GM21619 (cell line): ENCODE data around the gene PDSS2.
"Not testable (repeated sequence)": the region's sequence is repeated elsewhere in the genome, so short reads cannot be mapped to it uniquely, and the experiment has no call there.

Source experiments
- ATAC-seq: cut with Tn5 transposase; IDR thresholded peaks from one replicate; pipeline ENCODE4 v1.9.1; 2021; ENCODE audit not compliant: unreplicated experiment

Gene PDSS2

GRCh38 chr6:107323133-107323785 lies 136.1 kb downstream of the PDSS2 start:
- no peak for ATAC-seq

DNA sequence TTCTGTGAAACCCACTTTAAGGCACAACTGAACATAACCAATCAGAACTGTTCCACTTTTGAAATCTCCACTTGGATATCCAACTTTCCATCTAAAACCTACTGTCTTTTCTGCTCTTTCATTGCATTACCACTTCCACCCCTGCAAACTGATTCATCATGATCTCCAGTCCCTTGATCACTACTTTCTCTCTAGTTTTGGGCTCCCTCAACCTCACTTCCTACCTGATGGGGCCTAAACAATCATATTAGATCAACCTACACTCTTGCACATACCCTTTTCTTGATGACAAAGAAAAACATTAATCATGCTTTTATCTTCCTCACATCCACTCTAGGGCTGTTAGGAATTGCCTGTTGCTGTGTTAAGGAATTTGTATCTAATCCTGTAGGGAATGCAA lies 137.6 kb downstream of the PDSS2 start:
- no peak for ATAC-seq

GRCh38 chr6:107319906-107320530 lies 139.3 kb downstream of the PDSS2 start:
- ATAC-seq = no peak

DNA sequence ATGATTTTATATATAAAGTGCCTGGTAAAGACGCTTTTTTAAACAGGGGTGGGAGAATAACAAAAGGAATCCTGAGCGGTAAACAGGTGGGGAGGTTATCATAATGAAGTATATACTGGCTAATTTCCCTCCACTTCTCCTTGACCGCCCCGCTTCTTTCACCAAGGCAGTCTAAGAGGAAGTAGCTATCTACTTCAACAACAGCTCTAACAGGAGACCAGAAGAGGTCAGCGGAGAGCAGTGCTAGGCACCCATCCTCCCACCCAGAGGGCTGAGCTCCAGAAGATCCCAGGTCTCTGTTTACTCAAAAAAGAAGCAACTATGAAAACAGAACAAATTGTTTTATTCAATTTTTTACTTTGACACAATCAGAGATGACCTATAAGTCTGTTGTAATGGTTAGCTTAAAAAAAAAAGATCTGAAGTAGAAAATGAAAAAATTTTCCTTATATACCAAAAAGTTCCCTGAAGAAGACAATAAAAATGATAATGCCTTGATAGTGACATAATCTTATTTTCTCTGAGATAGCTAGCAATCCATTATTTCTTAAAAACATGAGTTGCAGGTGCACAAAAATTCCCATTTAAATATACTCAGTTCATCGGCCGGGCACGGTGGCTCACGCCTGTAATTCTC lies 141.1 kb downstream of the PDSS2 start:
- ATAC-seq = peak; percentile 88

GRCh38 chr6:107315114-107315513 lies 144.2 kb downstream of the PDSS2 start:
- no peak for ATAC-seq

DNA sequence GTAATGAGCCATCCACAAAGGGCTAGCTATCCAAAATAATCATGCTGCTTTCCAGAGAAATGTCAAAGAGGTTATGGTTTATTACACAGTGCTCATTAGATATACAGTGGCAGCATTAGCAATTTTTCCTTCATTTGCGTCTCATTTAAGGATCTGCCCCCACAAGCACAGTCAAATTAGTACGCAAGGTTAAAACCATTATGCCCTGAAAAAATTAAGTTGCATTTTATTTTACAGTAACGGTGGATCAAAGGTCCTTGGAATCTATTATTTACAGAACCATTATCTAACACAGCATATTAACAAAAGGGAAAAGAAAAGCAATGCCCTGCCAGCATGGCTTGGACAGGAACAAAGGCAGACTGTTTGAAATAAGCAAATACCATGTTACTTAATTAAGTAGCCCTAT lies 144.8 kb downstream of the PDSS2 start:
- ATAC-seq = no peak

- no peak for ATAC-seq
These were observed 145.6 kb downstream of the PDSS2 start for GRCh38 chr6:107313776-107314175.

- no peak for ATAC-seq
These were observed 149.0 kb downstream of the PDSS2 start for GRCh38 chr6:107310362-107310761.

GRCh38 chr6:107308677-107309076 lies 150.7 kb downstream of the PDSS2 start:
- no peak for ATAC-seq

DNA sequence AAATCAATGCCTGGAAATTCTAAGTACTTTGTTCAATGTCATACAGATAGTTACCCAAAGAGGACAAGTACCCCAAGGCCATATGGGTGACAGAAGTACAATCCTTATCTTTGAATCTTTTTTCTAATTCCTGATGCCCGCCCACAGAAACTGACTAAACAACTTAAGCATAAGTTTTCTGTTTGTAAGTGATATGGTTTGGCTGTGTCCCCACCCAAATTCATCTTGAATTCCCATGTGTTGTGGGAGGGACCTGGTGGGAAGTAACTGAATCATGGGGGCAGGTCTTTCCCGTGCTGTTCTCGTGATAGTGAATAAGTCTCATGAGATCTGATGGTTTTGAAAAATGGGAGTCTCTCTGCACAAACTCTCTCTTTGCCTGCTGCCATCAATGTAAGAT lies 153.4 kb downstream of the PDSS2 start:
- ATAC-seq = not testable (repeated sequence)

GRCh38 chr6:107305391-107305790 lies 154.0 kb downstream of the PDSS2 start:
- no peak for ATAC-seq

GRCh38 chr6:107304421-107305025 lies 154.8 kb downstream of the PDSS2 start:
- ATAC-seq = no peak

- ATAC-seq = no peak
These were observed 166.0 kb downstream of the PDSS2 start for GRCh38 chr6:107293350-107293749.

- ATAC-seq = no peak
These were observed 166.6 kb downstream of the PDSS2 start for GRCh38 chr6:107292715-107293271.

GRCh38 chr6:107290491-107290890 lies 168.9 kb downstream of the PDSS2 start:
- ATAC-seq = no peak

DNA sequence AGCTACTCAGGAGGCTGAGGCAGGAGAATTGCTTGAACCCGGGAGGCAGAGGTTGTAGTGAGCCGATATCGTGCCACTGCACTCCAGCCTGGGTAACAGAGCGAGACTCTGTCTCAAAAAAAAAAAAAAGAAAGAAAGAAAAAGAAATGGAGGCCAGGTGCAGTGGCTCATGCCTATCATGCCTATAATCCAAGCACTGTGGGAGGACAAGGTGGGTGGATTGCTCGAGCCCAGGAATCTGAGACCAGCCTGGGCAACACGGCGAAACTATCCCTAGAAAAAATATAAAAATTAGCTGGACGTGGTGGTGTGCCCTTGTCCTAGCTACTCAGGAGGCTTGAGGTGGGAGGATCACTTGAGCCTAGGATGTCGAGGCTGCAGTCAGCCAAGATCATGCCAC lies 170.1 kb downstream of the PDSS2 start:
- not testable (repeated sequence) for ATAC-seq

GRCh38 chr6:107285683-107286082 lies 173.7 kb downstream of the PDSS2 start:
- ATAC-seq = not testable (repeated sequence)

DNA sequence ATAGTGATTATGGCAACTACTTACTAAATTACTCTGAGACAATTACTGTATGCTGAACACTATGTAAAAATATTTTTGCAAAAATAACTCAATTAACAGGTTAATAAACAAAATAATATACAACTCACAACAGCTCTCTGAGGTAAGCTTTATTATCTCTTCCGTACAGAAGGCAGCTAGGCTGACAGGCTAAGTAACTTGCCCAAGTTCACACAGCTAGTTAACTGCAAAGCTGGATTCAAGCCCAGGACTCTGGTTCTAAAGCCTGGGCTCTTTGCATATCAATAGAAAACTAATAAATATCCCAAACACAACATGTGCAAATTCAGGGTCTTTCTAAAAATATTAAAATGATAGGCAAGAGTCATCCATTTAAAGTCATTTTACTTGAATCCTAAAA lies 174.6 kb downstream of the PDSS2 start:
- ATAC-seq = no peak

GRCh38 chr6:107280791-107281190 lies 178.6 kb downstream of the PDSS2 start:
- ATAC-seq = no peak

DNA sequence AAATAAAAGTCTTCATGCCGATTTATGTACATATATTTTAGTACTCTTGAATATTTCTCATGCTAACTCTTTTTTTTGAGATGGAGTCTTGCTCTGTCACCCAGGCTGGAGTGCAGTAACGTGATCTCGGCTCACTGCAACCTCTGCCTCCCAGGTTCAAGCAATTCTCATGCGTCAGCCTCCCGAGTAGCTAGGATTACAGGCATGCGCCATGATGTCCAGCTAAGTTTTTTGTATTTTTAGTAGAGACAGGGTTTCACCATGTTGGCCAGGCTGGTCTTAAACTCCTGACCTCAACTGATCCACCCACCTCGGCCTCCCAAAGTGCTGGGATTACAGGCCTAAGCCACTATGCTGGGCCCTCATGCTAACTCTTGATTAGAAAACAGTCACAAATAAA lies 179.4 kb downstream of the PDSS2 start:
- not testable (repeated sequence) for ATAC-seq

- no peak for ATAC-seq
These were observed 184.0 kb downstream of the PDSS2 start for GRCh38 chr6:107275330-107275865.
